GM10266 (cell line): ENCODE results near the gene EFCAB8.
A peak's percentile ranks its signal among the peaks of the same experiment; 100 is the strongest.
"Not testable (repeated sequence)": the region's sequence is repeated elsewhere in the genome, so short reads cannot be mapped to it uniquely, and the experiment has no call there.

Experiments used
- DNase-seq: peaks from one replicate; pipeline ENCODE4 v3.0.0; 2012; ENCODE audit errors: extremely low spot score
- TF ChIP-seq, protein P1 (sequence below): IDR thresholded peaks from 2 replicates; pipeline ENCODE4 v1.5.1; 2012; ENCODE audit warnings: mild to moderate bottlenecking, low read depth; ENCODE audit not compliant: control insufficient read depth, insufficient read depth; ENCODE audit errors: missing control alignments

Gene EFCAB8

DNA sequence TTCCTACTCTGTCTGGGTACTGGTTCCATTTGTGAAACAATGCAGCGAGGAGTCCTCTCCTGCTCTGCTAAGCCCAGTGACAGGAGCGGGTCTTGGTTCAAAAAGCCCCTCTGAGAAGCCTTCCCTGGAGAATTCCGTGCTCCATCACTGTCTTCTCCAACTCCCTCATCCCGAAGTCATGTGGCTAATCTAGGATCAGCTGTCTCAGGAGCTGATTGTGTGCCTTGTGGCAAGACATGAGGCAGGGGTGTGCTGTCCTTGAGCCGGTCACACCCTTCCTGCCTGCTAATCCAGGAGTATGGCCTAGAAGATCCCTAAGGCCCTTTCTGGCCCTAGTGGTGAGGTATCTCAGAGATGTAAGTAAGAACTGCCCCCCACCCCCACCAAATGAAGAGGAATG lies 72.0 kb downstream of the EFCAB8 start:
- no peak for DNase-seq
- TF ChIP-seq, protein P1, sequence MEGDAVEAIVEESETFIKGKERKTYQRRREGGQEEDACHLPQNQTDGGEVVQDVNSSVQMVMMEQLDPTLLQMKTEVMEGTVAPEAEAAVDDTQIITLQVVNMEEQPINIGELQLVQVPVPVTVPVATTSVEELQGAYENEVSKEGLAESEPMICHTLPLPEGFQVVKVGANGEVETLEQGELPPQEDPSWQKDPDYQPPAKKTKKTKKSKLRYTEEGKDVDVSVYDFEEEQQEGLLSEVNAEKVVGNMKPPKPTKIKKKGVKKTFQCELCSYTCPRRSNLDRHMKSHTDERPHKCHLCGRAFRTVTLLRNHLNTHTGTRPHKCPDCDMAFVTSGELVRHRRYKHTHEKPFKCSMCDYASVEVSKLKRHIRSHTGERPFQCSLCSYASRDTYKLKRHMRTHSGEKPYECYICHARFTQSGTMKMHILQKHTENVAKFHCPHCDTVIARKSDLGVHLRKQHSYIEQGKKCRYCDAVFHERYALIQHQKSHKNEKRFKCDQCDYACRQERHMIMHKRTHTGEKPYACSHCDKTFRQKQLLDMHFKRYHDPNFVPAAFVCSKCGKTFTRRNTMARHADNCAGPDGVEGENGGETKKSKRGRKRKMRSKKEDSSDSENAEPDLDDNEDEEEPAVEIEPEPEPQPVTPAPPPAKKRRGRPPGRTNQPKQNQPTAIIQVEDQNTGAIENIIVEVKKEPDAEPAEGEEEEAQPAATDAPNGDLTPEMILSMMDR = no peak

DNA sequence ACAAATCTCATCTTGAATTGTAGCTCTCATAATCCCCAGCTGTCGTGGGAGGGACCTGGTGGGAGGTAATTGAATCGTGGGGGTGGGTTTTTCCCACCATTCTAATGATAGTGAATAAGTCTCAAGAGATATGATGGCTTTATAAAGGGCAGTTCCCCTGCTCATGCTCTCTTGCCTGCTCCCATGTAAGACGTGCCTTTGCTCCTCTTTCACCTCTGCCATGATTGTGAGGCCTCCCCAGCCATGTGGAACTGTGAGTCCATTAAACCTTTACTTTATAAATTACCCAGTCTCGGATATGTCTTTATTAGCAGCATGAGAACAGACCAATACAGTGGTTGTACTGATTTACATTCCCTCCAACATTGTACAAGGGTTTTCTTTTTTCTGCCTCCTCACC lies 75.9 kb downstream of the EFCAB8 start:
- no peak for DNase-seq

DNA sequence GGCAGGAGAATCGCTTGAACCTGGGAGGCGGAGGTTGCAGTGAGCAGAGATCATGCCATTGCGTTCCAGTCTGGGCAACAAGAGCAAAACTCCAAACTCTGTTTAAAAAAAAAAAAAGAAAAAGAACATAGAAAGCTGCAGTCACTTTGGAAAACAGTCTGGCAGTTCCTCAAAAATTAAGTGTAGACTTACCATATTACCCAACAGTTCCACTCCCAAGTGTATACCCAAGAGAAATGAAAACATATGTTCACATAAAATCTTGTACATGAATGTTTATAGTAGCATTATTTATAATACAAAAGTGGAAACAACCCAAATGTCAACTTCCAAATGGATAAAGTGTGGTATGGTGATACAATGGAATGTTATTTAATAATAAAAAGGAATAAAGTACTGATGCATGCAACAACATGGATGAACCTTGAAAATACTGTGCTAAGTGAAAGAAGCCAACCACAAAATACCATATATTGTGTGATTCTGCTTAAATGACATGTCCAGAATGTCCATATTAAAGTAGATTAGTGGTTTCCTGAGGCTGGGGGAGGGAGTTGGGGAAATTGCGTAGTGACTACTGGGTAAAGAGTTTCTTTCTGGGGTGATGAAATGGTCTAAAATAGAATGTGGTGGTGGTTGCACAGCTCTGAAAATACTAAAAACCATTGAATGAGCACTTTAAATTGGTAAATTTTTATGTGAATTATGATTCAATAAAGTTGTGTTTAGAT lies 82.6 kb downstream of the EFCAB8 start:
- no peak for DNase-seq
- TF ChIP-seq, protein P1 = no peak

More for the DNA sequence above, 75.9 kb downstream of the EFCAB8 start:
- TF ChIP-seq, protein P1 = no peak

DNA sequence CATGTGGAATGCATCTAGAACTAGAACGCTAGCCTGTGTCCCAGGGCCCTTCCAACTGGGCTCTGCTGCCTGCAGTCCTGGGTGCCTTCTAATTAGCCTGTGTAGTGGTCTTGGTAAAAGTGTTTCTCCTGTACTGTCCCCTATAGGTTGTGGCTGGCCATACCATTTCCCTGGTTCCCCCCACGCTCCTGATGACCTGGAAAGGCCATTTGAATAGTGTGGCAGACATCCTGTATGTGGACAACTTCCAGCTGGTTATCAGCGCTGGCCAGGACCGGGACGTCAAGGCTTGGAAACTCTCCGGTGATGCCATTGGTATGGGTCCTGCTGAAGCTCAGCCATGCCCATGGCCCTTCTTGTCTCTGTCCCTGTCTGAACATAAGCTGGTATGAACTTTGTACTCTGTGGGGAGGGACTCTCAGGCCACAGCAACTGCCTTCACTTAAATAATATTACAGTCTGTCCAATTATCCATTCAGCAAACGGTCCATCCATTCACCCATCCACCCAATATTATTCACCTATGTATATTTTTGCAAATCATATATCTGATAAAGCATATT lies 84.8 kb downstream of the EFCAB8 start:
- no peak for DNase-seq
- TF ChIP-seq, protein P1 = no peak

DNA sequence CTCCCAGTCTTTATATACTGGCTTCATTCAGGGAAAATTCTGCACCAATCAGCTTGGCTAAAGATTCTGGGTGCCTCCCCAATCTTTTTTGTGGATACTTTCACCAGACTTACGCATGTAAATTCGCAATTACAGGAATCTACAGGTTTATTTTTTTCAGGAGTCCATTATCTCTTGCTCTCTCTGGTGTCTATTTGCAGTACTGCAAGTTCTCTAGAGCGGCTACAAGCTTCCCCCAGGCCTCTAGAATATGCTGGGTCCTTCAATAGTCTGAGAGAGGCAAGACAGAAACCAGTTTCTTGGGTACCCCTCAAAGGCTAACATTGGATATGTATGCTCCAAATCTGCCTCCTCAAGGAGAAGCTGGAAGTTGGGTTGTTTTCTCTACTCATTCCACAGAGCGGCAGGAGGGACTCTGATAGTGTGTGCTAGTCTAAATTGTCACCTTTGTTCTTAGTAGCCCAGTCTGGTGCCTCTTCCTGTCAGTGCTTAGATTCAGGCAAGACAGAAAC lies 87.0 kb downstream of the EFCAB8 start:
- TF ChIP-seq, protein P1 = peak; percentile 3
- no peak for DNase-seq

DNA sequence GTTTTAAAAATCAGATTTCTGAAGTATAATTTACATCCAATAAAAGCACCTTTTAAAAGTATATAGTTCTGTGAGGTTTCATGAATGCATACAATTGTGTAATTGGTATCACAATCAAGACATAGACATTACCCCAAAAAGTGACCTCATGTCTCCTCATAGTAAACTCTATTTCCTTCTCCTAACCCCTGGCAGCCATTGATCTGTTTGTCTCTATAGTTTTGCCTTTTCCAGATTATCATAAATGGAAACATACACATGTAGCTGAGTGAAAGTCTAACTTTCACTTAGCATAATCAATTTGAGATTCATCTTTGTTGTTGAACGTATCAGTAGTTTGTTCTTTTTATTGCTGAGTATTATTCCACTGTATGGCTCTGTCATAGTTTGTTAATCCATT lies 87.9 kb downstream of the EFCAB8 start:
- TF ChIP-seq, protein P1 = no peak
- no peak for DNase-seq

DNA sequence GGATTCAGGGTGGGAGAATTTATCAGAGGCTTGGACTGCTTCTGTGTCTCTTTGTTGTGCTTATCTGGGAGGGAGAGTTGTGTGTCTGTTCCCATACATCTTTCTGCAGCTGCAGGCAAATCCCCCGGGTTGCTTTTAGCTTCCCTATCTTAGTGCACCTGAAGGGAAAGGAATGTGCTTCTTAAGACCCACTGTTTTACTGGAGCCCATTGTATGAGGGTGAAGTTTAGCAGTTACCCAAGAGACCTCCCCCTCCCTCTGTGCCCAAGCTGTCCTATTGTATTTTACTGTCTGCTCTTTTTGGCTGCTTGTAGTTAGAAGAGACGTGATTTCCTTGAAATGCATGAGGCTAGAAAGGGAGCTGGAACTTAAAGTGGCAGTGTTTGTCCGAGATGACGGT lies 91.8 kb downstream of the EFCAB8 start:
- DNase-seq = not testable (repeated sequence)
